IPS-18c (cell line): Measurements from ENCODE around the gene MYL11.
A peak's percentile ranks its signal among the peaks of the same experiment; 100 is the strongest.

ENCODE experiments used
- H3K4me3 ChIP-seq: 2 replicates; pipeline ENCODE4 v1.7.0; 2013; ENCODE audit warnings: low read depth, mild to moderate bottlenecking, low read length, moderate library complexity; ENCODE audit not compliant: insufficient read depth
- H3K9me3 ChIP-seq: one replicate; pipeline ENCODE4 v1.6.1; 2013; ENCODE audit warnings: mild to moderate bottlenecking, low read length, moderate library complexity; ENCODE audit not compliant: control insufficient read depth, insufficient read depth

The MYL11 gene

GRCh38 chr16:30401768-30402425 is 27.3 kb downstream of the MYL11 start:
- no peaks in the 10 kb centered on the region for H3K9me3 ChIP-seq
- H3K4me3 ChIP-seq: no peak overlapping the region

- Histone ChIP-seq H3K4me3 (peak overlapping the region; percentile 80), H3K9me3 (no peaks in the 10 kb centered on the region)
These were observed 32.1 kb downstream of the MYL11 start for GRCh38 chr16:30406795-30407101.

- Histone ChIP-seq H3K4me3 (peak within 1 kb of the TSS; percentile 80), H3K9me3 (no peaks in the 10 kb centered on the region)
These were observed 32.7 kb downstream of the MYL11 start, which contains the start of gene ZNF771 for GRCh38 chr16:30407102-30407803. TSS of gene ZNF771 (plus strand) at chr16:30407606. CDS start at chr16:30408054, 448 bp downstream.

GRCh38 chr16:30407804-30408534 is 33.4 kb downstream of the MYL11 start:
- no peaks in the 10 kb centered on the region for H3K9me3 ChIP-seq
- peak overlapping the region; percentile 80 for H3K4me3 ChIP-seq

- no peak overlapping the region for H3K4me3 ChIP-seq
- H3K9me3 ChIP-seq: no peaks in the 10 kb centered on the region
These were observed 34.8 kb downstream of the MYL11 start for GRCh38 chr16:30409125-30410060.

- Histone ChIP-seq H3K4me3 (no peak overlapping the region), H3K9me3 (no peaks in the 10 kb centered on the region)
These were observed 38.7 kb downstream of the MYL11 start for GRCh38 chr16:30413112-30413806.

- H3K9me3 ChIP-seq: no peaks in the 10 kb centered on the region
- no peak overlapping the region for H3K4me3 ChIP-seq
These were observed 39.6 kb downstream of the MYL11 start for GRCh38 chr16:30414159-30414558.

- Histone ChIP-seq H3K9me3 (no peaks in the 10 kb centered on the region), H3K4me3 (no peak overlapping the region)
These were observed 41.5 kb downstream of the MYL11 start for GRCh38 chr16:30416047-30416603.

GRCh38 chr16:30416624-30417528 is 42.3 kb downstream of the MYL11 start:
- H3K4me3 ChIP-seq: peak overlapping the region; percentile 46
- H3K9me3 ChIP-seq: no peaks in the 10 kb centered on the region

- H3K4me3 ChIP-seq: peak overlapping the region; percentile 46
- no peaks in the 10 kb centered on the region for H3K9me3 ChIP-seq
These were observed 43.1 kb downstream of the MYL11 start for GRCh38 chr16:30417529-30418349.

GRCh38 chr16:30418350-30419181 is 44.0 kb downstream of the MYL11 start:
- H3K9me3 ChIP-seq: no peaks in the 10 kb centered on the region
- peak overlapping the region; percentile 40 for H3K4me3 ChIP-seq

GRCh38 chr16:30421010-30421409 is 46.4 kb downstream of the MYL11 start:
- H3K4me3 ChIP-seq: no peak overlapping the region

More at GRCh38 chr16:30421010-30421409, 46.4 kb downstream of the MYL11 start:
- H3K9me3 ChIP-seq: no peaks in the 10 kb centered on the region
